SIG-M5 treated with dmso at 0.1 percent for 504 hours (cell line): ENCODE measurements around the gene CDYL2.
"Not testable (repeated sequence)": the region's sequence is repeated elsewhere in the genome, so short reads cannot be mapped to it uniquely, and the experiment has no call there.

Source experiments
- DNase-seq: peaks from one replicate; lab custom pipeline; 2025; ENCODE audit not compliant: unreplicated experiment; lab: John Stamatoyannopoulos, UW

The CDYL2 gene

GRCh38 chr16:80809366-80809765 lies 5.0 kb upstream of the CDYL2 start:
- DNase-seq, result no peak

- no peak for DNase-seq
These were observed 3.5 kb upstream of the CDYL2 start for GRCh38 chr16:80807906-80808305.

- DNase-seq, result no peak
These were observed 2.5 kb upstream of the CDYL2 start for GRCh38 chr16:80806927-80807340.

- no peak for DNase-seq
These were observed 1.9 kb upstream of the CDYL2 start for GRCh38 chr16:80806289-80806688.

GRCh38 chr16:80804056-80804525 lies 307 bp downstream of the CDYL2 start:
- peak; percentile 48 for DNase-seq

GRCh38 chr16:80803339-80804055 lies 901 bp downstream of the CDYL2 start:
- peak; percentile 38 for DNase-seq

GRCh38 chr16:80802902-80803301 lies 1.5 kb downstream of the CDYL2 start:
- DNase-seq, result no peak

- no peak for DNase-seq
These were observed 2.3 kb downstream of the CDYL2 start for GRCh38 chr16:80802138-80802537.

- no peak for DNase-seq
These were observed 10.3 kb downstream of the CDYL2 start for GRCh38 chr16:80794071-80794470.

- no peak for DNase-seq
These were observed 12.4 kb downstream of the CDYL2 start for GRCh38 chr16:80792031-80792430.

- DNase-seq, result no peak
These were observed 13.0 kb downstream of the CDYL2 start for GRCh38 chr16:80791411-80791810.

- no peak for DNase-seq
These were observed 13.6 kb downstream of the CDYL2 start for GRCh38 chr16:80790751-80791150.

- no peak for DNase-seq
These were observed 16.4 kb downstream of the CDYL2 start for GRCh38 chr16:80788027-80788426.

GRCh38 chr16:80786561-80786960 lies 17.8 kb downstream of the CDYL2 start:
- DNase-seq, result not testable (repeated sequence)

- DNase-seq, result no peak
These were observed 19.4 kb downstream of the CDYL2 start for GRCh38 chr16:80784951-80785350.

GRCh38 chr16:80778703-80779102 lies 25.7 kb downstream of the CDYL2 start:
- no peak for DNase-seq

GRCh38 chr16:80776856-80777255 lies 27.5 kb downstream of the CDYL2 start:
- no peak for DNase-seq

- DNase-seq, result no peak
These were observed 28.9 kb downstream of the CDYL2 start for GRCh38 chr16:80775450-80775849.

- no peak for DNase-seq
These were observed 37.6 kb downstream of the CDYL2 start for GRCh38 chr16:80766798-80767197.

- DNase-seq, result no peak
These were observed 44.8 kb downstream of the CDYL2 start for GRCh38 chr16:80759419-80760162.

GRCh38 chr16:80754476-80754875 lies 49.9 kb downstream of the CDYL2 start:
- DNase-seq, result no peak

- DNase-seq, result no peak
These were observed 51.9 kb downstream of the CDYL2 start for GRCh38 chr16:80752541-80752940.
